ENCODE data around the gene GAS2. TPM values are rescaled to one million over a fixed set of nuclear protein-coding genes. Genes with fewer than 3 reads are reported as not detected.
A peak's percentile ranks its signal among the peaks of the same experiment; 100 is the strongest.

The GAS2 gene
- total RNA-seq, 1 donor: 0.90 TPM

DNA sequence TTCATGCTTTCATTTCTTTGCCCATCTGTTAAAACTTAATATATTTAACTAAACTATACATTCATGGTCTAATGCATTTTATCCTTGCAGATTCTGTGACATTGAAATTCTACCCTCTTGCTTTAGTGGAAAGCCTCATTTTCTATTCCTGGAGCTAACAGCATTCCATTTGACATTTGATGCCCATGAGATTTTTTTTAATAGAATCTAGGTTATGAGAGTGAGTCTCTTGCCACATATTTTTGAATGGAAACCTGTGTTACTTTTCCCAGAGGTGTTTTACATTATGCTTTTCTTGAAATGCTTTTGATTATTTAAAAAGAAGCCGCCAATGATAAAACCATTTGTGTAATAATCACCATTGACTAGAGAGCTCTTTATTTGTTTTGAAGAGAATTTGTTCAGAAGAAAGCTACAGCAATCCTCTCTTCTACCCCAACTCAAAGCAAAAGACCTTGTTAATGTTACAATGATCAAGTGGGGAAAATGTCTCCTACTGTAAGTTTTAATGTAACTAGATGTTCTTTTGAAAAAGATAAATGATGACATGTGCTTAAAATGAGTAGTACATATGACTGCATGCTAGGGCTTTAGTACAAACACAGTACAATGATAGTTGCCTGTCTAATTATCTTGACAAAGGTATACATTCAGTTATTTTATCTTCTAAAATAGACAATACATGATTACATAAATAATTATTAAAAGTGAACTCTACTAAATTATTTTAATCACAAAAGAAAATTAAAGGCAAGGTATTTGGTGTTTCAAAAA, 67.3 kb downstream of the GAS2 start:
- DNase-seq (ENCODE audit: low read depth): no peak
- no peak for TF ChIP-seq CTCF (IDR thresholded peaks at IDR 0.05; ENCODE audit: insufficient read depth, low read length)
- no peak overlapping the region for H3K4me3 ChIP-seq (ENCODE audit: low read depth, low read length)

DNA sequence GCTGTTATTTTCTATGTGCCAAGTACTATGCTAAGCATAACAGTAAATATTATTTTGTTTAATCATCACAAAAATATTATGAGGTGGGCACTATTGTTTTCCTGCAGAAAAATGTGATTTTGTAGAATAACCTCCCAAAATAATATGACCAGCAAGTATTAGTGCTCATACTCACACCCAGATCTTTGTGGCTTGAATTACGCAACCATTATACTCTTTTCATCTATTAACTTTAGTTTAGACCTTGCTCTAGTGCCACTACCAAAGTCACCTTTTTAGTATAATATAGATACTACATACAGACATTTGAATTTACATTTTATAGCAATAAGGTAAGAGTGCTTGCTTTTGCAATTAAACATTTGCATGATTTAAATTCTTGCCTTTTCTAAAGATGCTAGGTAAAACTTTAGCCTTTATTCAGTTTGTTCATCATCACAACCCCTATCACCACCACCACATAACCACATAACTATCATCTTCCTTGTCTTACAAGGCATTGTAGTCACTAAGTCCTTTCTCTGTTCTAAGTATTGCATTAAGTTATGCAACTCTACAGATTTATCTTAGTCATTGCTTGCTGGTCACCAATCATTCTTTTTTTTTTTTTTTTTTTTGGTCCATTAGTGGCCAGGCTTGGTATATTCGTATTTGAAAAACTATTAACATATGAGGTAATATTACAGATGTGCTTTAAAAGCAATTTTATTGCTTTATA, 68.4 kb downstream of the GAS2 start:
- no peak for TF ChIP-seq CTCF (IDR thresholded peaks at IDR 0.05; ENCODE audit: insufficient read depth, low read length)
- peak; percentile 4 for DNase-seq (ENCODE audit: low read depth)
- no peak overlapping the region for H3K4me3 ChIP-seq (ENCODE audit: low read depth, low read length)

DNA sequence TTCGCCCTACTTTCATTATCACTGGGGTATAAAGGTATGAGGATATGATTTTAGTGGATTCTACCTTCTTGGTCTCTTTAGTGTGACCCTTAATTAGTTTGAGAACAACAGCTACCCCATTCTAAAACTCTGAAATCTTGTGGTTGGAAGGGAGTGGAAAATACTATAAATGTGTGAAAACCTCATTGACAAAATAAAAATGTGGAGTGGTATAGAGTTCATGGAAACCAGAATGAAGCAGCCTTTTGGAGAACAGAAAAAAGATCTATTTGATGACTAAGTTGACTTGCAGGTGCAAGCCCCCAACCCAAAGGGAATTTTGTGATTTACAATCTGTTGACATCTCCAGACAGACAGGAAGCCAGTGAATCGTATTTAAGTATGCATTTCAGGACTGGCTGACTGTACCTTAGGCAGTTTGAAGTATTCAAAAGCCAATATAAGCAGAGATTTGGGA, 75.8 kb downstream of the GAS2 start:
- DNase-seq (ENCODE audit: low read depth): no peak
- no peak overlapping the region for H3K4me3 ChIP-seq (ENCODE audit: low read depth, low read length)
- no peak for TF ChIP-seq CTCF (IDR thresholded peaks at IDR 0.05; ENCODE audit: insufficient read depth, low read length)

DNA sequence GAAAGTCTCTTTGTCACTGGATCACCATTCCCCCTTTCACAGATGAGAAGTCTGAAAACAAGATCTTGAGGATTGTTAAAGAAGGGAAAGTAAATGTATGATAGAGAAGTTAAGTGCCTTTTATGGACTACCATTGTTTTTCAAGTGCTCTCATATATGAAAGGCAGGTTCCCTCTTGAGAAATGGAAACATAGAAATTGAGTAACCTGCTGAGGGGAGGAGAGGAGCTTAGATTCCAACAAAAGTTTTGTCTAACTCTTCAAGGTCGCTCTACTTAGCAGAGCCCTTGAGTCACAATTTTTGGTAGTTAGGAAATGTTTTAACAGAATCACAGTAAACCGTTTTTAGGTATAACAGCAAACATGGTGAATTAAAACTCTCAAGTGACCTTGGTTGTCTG, 83.1 kb downstream of the GAS2 start:
- no peak overlapping the region for H3K4me3 ChIP-seq (ENCODE audit: low read depth, low read length)
- no peak for TF ChIP-seq CTCF (IDR thresholded peaks at IDR 0.05; ENCODE audit: insufficient read depth, low read length)
- DNase-seq (ENCODE audit: low read depth): no peak

GRCh38 chr11:22752908-22753310, 86.5 kb downstream of the GAS2 start:
- no peak for TF ChIP-seq CTCF (IDR thresholded peaks at IDR 0.05; ENCODE audit: insufficient read depth, low read length)

GRCh38 chr11:22753416-22753815, 87.0 kb downstream of the GAS2 start:
- no peak for TF ChIP-seq CTCF (IDR thresholded peaks at IDR 0.05; ENCODE audit: insufficient read depth, low read length)
- DNase-seq (ENCODE audit: low read depth): no peak
- no peak overlapping the region for H3K4me3 ChIP-seq (ENCODE audit: low read depth, low read length)

More at GRCh38 chr11:22752908-22753310, 86.5 kb downstream of the GAS2 start:
- no peak overlapping the region for H3K4me3 ChIP-seq (ENCODE audit: low read depth, low read length)
- DNase-seq (ENCODE audit: low read depth): no peak

Data from fibroblast of the aortic adventitia (primary cell).